ENCODE results near the gene LARGE1.

LARGE1 gene

DNA sequence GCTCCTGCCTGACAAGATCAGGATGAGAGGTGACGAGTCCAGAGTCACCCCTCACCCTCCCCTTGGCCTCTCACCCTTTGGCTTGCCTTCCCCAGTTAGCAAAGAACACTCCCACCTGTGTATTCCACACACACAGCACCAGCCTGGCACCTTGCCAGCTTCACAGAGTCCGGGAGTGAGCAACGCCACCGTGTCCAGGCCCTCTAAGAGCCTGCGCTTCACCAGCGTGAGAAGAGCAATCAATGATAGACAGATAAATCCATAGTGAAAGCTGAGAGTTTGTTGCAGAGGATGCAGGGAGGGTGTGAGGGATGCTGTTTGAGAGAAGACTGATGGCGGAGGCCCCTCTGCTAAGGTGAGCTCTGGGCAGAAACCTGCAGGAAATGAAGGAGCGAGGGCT, 404.5 kb downstream of the LARGE1 start:
- no peak for DNase-seq

DNA sequence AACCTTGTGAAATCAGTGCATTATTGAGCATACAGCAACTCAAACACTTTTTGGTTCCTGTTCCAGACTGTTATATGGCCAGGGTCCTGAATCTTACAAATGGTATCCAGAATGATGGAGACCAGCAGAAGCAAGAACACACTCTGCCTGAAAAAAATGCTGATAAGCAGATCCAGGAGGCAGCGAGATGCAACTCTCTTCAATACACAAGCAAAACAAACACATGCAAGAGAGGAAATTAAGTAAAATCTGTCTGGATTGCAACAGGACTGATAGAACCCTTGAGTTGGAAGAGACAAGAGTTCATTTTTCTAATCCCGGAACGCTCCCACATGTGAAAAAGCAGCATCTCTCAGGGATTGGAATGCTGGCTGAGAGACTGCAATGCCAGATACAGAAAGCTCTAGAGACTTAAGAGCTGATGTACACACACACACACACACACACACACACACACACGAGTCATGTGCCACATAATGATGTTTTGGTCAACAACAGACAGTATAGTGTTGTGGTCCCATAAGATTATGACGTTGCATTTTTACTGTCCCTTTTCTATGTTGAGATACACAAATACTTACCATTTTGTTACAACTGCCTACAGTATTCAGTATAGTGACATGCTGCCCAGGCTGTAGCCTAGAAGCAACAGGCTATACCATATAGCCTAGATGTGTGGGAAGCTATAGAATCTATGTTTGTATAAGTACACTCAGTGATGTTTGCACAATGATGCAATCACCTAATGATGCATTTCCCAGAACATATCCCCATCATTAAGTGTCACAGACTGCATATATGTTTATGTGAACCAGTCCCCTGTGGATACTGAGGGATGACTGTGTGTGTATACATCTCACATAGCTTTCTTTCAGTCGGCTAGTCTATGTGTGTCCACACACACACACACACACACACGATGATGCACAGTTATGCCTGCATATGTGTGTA, 406.6 kb downstream of the LARGE1 start:
- no peak for DNase-seq

DNA sequence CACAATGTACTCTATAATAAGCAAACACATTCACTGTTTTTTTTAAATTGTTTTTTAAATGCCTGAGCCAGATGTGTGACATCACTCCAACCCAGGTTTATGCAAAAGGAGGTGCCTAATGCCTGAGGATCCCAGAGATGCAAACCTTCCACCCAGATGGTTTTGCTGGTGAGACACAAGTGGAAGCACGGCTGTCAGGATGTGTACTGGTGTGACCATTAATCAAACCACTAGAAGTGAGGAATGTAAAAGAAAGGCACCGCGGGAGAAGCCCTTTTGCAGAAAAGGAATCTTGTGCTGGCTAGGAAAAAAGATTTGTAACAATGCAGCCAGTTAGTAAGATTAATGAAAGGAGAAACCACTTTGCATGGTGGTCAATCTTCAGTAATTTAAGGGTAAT, 407.4 kb downstream of the LARGE1 start:
- no peak for DNase-seq

- no peak for DNase-seq
These were observed 409.8 kb downstream of the LARGE1 start for GRCh38 chr22:33510429-33510904.

- no peak for DNase-seq
These were observed 415.2 kb downstream of the LARGE1 start for GRCh38 chr22:33504941-33505625.

DNA sequence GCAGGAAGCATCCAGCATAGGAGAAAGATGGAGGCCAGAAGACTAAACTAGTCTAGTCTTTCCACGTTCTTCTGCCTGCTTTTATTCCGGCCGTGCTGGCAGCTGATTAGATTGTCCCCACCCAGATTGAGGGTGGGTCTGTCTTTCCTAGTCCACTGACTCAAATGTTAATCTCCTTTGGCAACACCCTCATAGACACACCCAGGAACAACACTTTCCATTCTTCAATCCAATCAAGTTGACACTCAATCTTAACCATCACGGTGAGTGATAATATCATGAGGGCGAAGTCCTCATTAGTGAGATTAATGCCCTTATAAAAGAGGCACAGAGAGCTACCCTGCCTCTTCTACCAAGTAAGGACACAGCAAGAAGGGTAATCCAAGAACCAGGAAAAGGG, 424.2 kb downstream of the LARGE1 start:
- no peak for DNase-seq

GRCh38 chr22:33493476-33494205, 426.6 kb downstream of the LARGE1 start:
- no peak for DNase-seq

GRCh38 chr22:33492210-33492651, 428.0 kb downstream of the LARGE1 start:
- no peak for DNase-seq

DNA sequence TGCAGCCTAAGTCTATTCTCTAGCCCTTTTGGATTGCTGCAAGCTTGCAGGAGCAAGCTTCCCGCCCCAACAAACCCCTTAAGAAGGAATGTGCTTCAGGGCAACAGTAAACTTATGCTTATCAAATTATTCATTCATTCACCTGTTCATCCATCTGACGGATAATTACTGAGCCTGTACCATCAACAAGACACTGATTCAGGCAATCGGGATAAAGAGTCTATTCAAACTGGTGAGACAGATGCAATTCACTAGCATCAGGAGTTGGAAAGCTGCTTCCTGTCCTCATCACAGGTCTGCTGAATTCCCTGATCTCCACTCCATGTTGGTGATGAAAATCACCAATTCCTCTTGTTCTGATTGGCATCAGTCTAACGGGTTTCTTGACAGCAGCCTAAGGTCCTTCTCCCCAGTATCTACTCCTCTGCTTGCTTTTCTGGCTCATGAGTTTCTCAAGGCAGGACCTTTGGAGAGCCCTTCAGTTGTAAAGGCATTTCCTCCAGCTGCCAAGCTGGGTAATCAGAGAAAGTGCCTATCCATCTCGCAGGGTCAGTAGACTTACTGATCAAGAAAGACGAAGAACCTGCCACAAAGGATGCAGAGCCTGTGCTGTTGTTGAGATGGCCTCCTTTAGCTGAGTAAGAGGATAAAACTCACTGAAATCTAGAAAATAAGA, 433.1 kb downstream of the LARGE1 start:
- no peak for DNase-seq

DNA sequence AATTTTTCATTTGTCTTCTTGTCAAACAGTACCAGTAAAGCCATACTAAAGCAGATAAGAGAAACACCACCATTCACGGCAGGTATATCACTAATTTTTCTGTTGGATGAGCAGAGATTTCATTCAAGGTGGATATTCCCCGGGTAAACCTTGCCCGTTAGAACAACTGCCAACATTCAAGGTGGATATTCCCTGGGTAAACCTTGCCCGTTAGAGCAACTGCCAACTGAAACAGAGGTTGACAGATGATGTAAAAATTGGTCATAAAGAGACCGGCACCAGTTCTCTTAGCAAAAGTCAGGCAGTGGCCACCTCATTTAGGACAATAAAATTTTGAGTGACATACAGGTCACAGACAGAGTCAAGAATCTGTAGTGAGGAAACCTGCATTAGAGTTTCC, 438.7 kb downstream of the LARGE1 start:
- DNase-seq: no peak

- DNase-seq: no peak
These were observed 442.9 kb downstream of the LARGE1 start for GRCh38 chr22:33477120-33478111.

- DNase-seq: no peak
These were observed 443.6 kb downstream of the LARGE1 start for GRCh38 chr22:33476716-33477115.

- no peak for DNase-seq
These were observed 444.1 kb downstream of the LARGE1 start for GRCh38 chr22:33476206-33476605.

GRCh38 chr22:33474587-33474986, 445.7 kb downstream of the LARGE1 start:
- no peak for DNase-seq

DNA sequence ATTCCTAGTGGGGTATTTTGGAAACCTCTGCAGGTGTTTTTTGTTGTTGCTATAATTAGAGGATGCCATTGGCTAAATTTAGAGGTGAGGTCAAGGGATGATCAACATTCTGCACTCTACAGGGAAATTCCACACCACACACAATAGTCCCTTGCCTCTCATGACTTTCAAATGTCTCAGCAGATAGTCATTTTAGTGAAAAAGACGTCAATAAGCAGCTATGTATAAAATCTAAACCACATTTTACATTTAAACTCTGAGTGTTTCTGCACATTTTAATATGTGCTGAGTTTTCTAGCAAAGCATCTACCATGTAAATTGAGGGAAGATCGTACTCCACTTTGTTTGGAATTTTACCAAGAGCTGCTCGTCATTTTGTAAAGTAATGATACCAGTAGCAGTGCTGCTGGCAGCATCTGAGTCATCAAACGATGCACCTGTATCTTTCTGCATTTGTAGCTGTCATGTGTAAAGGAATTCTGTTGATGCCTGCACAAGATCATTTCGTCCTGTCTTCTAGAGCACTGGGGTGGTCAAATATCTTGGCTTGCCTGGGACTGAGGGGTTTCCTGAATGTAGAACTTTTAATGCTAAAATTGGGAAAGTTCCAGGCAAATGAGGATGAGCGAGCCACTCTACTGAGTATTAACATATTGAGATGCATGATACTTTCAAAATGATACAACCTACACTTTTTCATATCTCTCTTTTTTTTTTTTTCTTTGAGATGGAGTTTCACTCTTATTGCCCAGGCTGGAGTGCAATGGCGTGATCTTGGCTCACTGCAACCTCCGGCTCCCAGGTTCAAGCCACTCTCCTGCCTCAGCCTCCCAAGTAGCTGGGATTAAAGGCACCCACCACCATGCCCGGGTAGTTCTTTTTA, 447.6 kb downstream of the LARGE1 start:
- DNase-seq: no peak

DNA sequence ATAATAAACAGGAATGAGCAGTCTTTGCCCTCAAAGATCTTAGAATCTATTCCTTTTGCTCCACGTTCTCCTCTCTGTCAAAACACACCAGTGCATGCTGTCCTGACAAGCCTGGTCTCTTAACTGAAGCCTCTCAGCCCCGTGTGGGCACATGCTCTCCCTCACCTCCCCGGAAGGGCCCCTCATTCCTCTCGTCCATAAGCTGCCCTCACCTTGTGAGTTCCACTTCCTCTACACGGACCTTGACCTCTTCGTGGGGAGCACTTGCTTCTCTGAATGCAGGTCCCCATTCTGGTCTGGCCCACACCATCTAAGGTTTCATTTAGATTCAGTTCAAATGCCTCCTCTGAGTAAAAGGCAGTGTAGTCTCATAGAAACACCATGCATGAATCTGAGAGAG, 449.8 kb downstream of the LARGE1 start:
- DNase-seq: no peak

DNA sequence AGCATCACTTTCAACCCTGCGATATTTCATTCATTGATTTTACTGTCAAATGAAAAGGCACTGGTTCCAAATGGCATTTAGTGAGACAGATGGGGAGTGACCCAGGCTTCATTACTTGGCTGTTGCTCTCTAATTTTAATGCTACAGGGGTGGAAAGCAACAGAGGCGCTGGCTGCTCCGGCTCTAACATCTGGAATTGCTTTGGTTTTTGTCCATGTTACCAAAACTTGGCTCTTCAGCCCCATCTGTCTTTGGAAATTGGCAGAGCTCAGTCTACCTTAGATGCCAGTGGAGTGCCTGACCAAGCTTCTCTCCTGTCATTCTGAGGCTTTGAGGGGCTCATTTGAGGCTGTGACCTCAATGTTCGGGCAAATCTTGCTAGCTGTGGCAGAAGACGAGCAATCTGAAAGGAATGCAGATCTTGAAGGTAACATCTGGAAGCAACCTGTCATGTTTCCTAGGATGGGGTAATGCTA, 452.6 kb downstream of the LARGE1 start:
- no peak for DNase-seq

GRCh38 chr22:33467080-33467479, 453.2 kb downstream of the LARGE1 start:
- no peak for DNase-seq

DNA sequence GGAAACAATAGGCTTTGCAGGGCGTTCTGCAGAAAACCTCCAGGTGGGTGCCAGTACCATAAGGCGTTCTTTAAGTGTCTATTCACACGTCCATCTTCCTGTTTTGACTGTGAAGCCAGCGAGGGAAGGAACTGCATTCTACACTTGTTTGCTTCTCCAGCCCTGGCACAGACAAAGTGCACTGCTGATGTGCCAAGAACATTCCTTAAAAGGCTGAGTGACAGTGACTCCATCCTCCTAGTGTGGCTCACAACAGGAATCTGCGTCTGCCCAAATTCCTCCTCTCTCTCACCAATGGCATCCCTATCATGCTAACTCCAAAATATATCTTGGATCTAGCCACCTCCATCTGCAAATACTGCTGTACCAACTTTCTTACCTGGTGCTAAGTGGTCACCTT, 454.7 kb downstream of the LARGE1 start:
- no peak for DNase-seq

DNA sequence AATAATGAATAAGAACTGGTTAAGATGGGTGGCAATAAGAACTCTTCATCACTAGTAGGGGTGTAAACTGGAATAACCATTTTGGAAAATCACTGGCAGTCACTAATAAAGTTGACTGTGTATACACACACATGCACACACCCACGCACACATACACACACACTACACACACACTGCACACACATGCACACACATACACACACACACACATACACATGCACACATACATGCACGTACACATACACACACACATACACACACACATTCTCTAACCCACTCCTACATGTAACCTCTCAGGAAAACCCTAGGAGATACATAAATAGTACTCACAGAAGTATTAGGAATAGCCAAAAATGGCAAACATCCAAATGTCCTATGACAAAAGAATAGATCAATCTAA, 455.6 kb downstream of the LARGE1 start:
- DNase-seq: no peak
